ENCODE results near the gene CHRNE.
A peak's percentile ranks its signal among the peaks of the same experiment; 100 is the strongest.

The CHRNE gene

DNA sequence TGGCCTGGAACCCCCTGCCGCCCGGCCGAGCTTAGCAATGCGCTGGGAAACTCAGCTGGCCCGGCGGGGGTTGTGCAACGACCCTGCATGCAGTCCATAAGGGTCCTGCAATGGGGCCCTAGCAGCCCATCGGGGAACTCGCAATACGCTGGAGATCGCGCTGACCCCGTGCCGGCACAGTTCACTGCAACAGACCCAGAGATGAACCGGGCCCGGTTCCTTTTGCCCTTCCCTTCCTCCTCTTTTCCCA is 36.6 kb upstream of the CHRNE start:
- DNase-seq (ENCODE audit: low spot score): no peak
- TF ChIP-seq, protein P1, sequence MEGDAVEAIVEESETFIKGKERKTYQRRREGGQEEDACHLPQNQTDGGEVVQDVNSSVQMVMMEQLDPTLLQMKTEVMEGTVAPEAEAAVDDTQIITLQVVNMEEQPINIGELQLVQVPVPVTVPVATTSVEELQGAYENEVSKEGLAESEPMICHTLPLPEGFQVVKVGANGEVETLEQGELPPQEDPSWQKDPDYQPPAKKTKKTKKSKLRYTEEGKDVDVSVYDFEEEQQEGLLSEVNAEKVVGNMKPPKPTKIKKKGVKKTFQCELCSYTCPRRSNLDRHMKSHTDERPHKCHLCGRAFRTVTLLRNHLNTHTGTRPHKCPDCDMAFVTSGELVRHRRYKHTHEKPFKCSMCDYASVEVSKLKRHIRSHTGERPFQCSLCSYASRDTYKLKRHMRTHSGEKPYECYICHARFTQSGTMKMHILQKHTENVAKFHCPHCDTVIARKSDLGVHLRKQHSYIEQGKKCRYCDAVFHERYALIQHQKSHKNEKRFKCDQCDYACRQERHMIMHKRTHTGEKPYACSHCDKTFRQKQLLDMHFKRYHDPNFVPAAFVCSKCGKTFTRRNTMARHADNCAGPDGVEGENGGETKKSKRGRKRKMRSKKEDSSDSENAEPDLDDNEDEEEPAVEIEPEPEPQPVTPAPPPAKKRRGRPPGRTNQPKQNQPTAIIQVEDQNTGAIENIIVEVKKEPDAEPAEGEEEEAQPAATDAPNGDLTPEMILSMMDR (IDR thresholded peaks at IDR 0.05; ENCODE audit: extremely low read depth, missing control alignments): no peak

DNA sequence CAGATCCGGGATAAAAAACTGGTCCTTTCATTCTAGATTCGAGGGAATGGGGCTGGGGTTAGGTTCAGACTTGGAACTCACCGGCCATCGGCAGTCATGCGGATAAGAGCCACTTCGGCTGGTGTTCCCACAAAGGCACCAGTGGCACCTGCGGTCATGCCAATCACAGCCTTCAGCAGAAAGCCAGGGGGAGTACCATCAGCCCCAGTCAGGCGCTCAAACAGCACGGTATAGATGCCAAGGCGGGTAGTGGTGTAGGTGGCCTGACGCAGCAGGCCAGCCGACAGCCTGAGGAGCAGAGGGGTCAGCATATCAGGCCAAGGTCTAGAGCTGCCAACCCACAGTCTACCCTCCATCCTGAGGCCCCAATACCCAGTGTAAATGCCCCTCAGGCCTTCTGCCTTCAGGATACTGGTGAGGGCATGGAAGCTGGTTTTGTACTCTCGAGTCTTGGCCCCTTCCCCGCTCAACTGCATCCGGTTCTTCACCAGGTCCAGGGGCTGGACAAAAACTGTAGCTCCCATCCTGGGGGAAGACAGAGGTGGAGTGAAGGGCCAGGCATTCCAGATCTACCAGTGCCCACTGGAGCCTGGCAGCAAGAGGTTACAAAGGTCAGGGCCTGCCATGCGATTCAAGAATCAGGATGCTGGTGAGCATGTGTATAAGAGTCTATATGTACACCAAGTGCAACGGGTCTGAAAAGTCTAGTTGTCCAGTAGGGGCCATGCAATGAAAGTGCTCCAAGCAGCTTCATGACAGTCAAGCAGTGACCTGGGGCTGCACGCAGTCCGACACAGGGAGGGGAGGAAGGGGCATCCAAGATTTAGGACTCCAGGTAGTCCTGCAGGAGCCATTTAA is 36.0 kb upstream of the CHRNE start:
- DNase-seq (ENCODE audit: low spot score): no peak
- TF ChIP-seq, protein P1 (IDR thresholded peaks at IDR 0.05; ENCODE audit: extremely low read depth, missing control alignments): no peak

DNA sequence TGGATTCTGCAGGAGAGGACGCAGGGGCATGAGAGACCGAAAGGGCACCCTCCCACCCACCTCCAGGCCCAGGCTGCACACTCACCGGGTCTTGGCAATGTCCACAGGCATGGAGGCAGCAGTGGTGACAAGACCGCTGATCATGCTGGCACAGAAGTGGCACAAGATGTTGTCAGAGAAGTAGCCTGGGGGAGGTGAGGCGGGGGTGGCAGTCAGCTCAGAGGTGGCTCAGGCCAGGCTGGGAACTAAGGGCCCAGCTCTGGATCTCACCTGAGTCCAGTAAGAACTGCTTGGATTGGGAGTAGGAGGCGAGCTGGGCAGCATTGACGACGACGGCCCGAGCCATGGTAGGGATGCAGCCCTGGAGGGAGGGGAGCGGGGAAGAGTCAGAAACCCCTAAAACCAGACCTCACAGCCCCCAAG is 35.2 kb upstream of the CHRNE start:
- no peak for DNase-seq (ENCODE audit: low spot score)
- TF ChIP-seq, protein P1 (IDR thresholded peaks at IDR 0.05; ENCODE audit: extremely low read depth, missing control alignments): no peak

DNA sequence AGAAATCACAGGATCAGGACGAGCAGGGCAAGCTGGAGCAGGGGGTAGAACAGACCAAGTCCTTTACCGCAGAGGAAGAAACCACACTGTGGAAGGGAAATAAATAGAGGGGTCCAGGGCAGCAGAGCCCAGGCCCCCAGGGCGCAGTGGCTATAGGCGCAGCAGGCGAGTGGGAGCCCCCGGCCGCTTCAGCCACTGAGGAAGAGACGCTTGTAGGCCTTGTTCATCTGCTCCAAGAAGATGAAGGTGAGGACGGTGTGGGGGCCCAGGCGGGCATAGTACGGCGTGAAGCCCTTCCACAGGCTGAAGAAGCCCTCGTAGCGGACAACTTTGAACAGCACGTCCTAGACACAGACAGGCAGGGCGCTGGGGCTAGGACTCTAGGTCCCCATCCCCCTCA is 34.7 kb upstream of the CHRNE start:
- no peak for DNase-seq (ENCODE audit: low spot score)
- TF ChIP-seq, protein P1 (IDR thresholded peaks at IDR 0.05; ENCODE audit: extremely low read depth, missing control alignments): no peak

DNA sequence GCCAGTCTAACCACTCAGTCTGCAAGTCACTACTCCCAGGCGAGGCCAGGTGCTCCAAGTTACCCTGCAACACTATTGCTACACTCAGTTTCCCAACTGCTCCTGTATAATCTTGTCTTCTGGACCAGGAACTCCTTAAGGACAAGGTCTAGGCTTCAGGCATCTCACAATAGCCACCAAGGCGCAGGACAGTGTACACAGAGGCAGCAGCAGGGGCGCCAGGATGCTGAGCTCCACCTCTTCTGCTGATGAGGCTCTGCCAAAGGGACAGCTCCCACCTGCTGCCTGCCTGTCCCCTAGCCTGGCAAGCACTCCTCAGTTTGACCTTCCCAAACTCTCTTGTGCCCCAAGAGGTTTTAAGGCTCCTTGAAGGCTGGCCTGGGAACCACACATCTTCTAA is 33.5 kb upstream of the CHRNE start:
- TF ChIP-seq, protein P1 (IDR thresholded peaks at IDR 0.05; ENCODE audit: extremely low read depth, missing control alignments): no peak
- DNase-seq (ENCODE audit: low spot score): no peak

DNA sequence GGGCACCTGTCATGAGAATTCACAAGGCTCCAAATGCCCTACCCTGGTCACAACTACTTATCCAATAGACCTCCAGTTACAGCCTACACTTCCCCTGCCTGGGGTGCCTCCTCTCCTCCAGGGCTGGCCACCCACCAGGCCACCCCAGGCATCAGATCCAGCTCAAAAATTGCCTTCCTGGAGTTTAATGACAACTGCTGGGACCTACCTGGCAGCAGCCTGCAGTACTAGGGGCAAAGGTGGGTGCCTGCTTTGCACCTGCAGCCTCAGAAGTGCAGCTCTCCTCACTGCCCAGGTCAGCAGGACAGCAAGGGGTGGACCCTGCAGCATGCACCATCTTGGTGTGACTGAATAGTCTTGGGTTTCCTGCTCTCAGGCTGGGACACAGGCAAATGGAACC is 32.8 kb upstream of the CHRNE start:
- no peak for DNase-seq (ENCODE audit: low spot score)
- TF ChIP-seq, protein P1 (IDR thresholded peaks at IDR 0.05; ENCODE audit: extremely low read depth, missing control alignments): no peak

DNA sequence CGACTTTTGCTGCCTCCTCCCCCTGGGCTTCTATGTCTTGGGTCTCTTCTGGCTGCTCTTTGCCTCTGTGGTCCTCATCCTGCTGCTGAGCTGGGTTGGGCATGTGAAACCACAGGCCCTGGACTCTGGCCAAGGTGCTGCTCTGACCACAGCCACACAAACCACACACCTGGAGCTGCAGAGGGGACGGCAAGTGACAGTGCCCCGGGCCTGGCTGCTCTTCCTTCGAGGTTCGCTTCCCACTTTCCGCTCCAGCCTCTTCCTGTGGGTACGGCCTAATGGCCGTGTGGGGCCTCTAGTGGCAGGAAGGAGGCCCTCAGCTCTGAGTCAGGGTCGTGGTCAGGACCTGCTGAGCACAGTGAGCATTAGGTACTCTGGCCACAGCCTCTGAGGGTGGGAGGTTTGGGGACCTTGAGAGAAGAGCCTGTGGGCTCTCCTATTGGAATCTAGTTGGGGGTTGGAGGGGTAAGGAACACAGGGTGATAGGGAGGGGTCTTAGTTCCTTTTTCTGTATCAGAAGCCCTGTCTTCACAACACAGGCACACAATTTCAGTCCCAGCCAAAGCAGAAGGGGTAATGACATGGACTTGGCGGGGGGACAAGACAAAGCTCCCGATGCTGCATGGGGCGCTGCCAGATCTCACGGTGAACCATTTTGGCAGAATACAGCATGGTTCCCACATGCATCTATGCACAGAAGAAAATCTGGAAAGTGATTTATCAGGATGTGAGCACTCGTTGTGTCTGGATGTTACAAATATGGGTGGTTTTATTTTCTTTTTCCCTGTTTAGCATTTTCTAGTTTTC is 31.5 kb upstream of the CHRNE start:
- DNase-seq (ENCODE audit: low spot score): peak; percentile 67

More for the DNA sequence above, 31.5 kb upstream of the CHRNE start:
- TF ChIP-seq, protein P1 (IDR thresholded peaks at IDR 0.05; ENCODE audit: extremely low read depth, missing control alignments): peak; percentile 11
